IMR-90 (cell line): Measurements from ENCODE around the gene ACSM6. TPM values are rescaled to one million over a fixed set of nuclear protein-coding genes. Genes with fewer than 3 reads are reported as not detected.

Experiments
- ATAC-seq: fragments of 200-7000 bp; cut with Tn5 transposase; 2 replicates; pipeline ENCODE4 v1.9.1; 2020; ENCODE audit warnings: low read depth, mild to moderate bottlenecking, moderate library complexity
- BruUV-seq: library from RNA; stranded (reverse); fragments of 400-500 nt; replicated peaks from 2 replicates; lab custom pipeline; 2021; lab: Mats Ljungman, UMichigan
- CTCF ChIA-PET: fragments of 300-600 bp; formaldehyde crosslinking; extraction: SDS; loops from one replicate; lab custom pipeline; 2021; ENCODE audit warnings: antibody characterized with exemption; lab: Yijun Ruan, JAX
- POLR2A ChIA-PET: fragments of 300-600 bp; sonication (Branson Sonifier 250); formaldehyde crosslinking; loops from one replicate; lab custom pipeline; 2022; ENCODE audit warnings: antibody characterized with exemption; ENCODE audit not compliant: unreplicated experiment; lab: Charles Lee
- DNase-seq: peaks from one replicate; pipeline ENCODE4 v3.0.0; 2013
- H2AFZ ChIP-seq: replicated peaks from 2 replicates; pipeline ENCODE3; 2013; ENCODE audit warnings: low read length, mild to moderate bottlenecking; ENCODE audit not compliant: poor library complexity
- H2AK5ac ChIP-seq: 2 replicates; pipeline ENCODE4 v1.6.1; 2013; ENCODE audit warnings: low read depth, low read length, inconsistent platforms
- H2AK9ac ChIP-seq: replicated peaks from 2 replicates; pipeline ENCODE3; 2013; ENCODE audit warnings: mild to moderate bottlenecking, low read depth, low read length, moderate library complexity; ENCODE audit not compliant: poor library complexity
- H2BK120ac ChIP-seq: 2 replicates; pipeline ENCODE4 v1.6.1; 2013; ENCODE audit warnings: low read depth, low read length, inconsistent platforms
- H2BK15ac ChIP-seq: 3 replicates; pipeline ENCODE4 v1.6.1; 2013; ENCODE audit warnings: low read depth, low read length, inconsistent platforms
- H2BK20ac ChIP-seq: 2 replicates; pipeline ENCODE4 v1.6.1; 2013; ENCODE audit warnings: low read depth, mild to moderate bottlenecking, inconsistent platforms, low read length, moderate library complexity
- H2BK5ac ChIP-seq: 2 replicates; pipeline ENCODE4 v1.6.1; 2013; ENCODE audit warnings: mild to moderate bottlenecking, low read depth, low read length, inconsistent platforms; ENCODE audit not compliant: poor library complexity, severe bottlenecking
- H3K14ac ChIP-seq: replicated peaks from 2 replicates; pipeline ENCODE4 v1.6.1; 2013; ENCODE audit warnings: low read depth, low read length, inconsistent platforms
- H3K18ac ChIP-seq: 2 replicates; pipeline ENCODE4 v1.6.1; 2013; ENCODE audit warnings: low read depth, low read length, control low read depth
- H3K23ac ChIP-seq: 2 replicates; pipeline ENCODE4 v1.6.1; 2013; ENCODE audit warnings: low read depth, low read length, inconsistent platforms
- H3K27ac ChIP-seq: 2 replicates; pipeline ENCODE4 v1.5.1; 2013; ENCODE audit warnings: mild to moderate bottlenecking, control low read depth, low read length; ENCODE audit not compliant: insufficient read depth
- H3K27me3 ChIP-seq: 2 replicates; pipeline ENCODE4 v1.6.1; 2013; ENCODE audit warnings: low read length; ENCODE audit not compliant: control insufficient read depth, insufficient read depth
- H3K36me3 ChIP-seq: 2 replicates; pipeline ENCODE4 v1.6.1; 2013; ENCODE audit warnings: low read length, mixed read lengths; ENCODE audit not compliant: control insufficient read depth, insufficient read depth
- H3K4ac ChIP-seq: 2 replicates; pipeline ENCODE4 v1.6.1; 2013; ENCODE audit warnings: low read depth, low read length, inconsistent platforms
- H3K4me1 ChIP-seq: 2 replicates; pipeline ENCODE4 v1.6.1; 2013; ENCODE audit warnings: low read length, mixed read lengths; ENCODE audit not compliant: control insufficient read depth, insufficient read depth
- H3K4me2 ChIP-seq: 2 replicates; pipeline ENCODE4 v1.6.1; 2013; ENCODE audit warnings: low read depth, mild to moderate bottlenecking, control low read depth, low read length, moderate library complexity
- H3K4me3 ChIP-seq: 2 replicates; pipeline ENCODE4 v1.5.1; 2013; ENCODE audit warnings: low read depth, mild to moderate bottlenecking, control low read depth, low read length, moderate library complexity; ENCODE audit not compliant: insufficient read depth
- H3K56ac ChIP-seq: 2 replicates; pipeline ENCODE4 v1.6.1; 2013; ENCODE audit warnings: low read length, inconsistent platforms; ENCODE audit not compliant: insufficient read depth; ENCODE audit errors: extremely low read depth
- H3K79me1 ChIP-seq, 2 experiments: 2 replicates each; pipeline ENCODE4 v1.6.1; 2013; ENCODE audit warnings: low read length in 2 of 2, inconsistent platforms in 1 of 2, low read depth in 1 of 2
- H3K9ac ChIP-seq: 2 replicates; pipeline ENCODE4 v1.6.1; 2013; ENCODE audit warnings: low read depth, low read length, control low read depth
- H3K9me1 ChIP-seq: 2 replicates; pipeline ENCODE4 v1.6.1; 2013; ENCODE audit warnings: low read length, inconsistent platforms; ENCODE audit not compliant: insufficient read depth
- H3K9me3 ChIP-seq: 2 replicates; pipeline ENCODE4 v1.6.1; 2013; ENCODE audit warnings: low read length; ENCODE audit not compliant: control insufficient read depth, insufficient read depth
- H4K20me1 ChIP-seq: 2 replicates; pipeline ENCODE4 v1.6.1; 2013; ENCODE audit warnings: low read length, inconsistent platforms; ENCODE audit not compliant: insufficient read depth
- H4K5ac ChIP-seq: 2 replicates; pipeline ENCODE4 v1.6.1; 2013; ENCODE audit warnings: mild to moderate bottlenecking, low read depth, low read length, control low read depth
- H4K8ac ChIP-seq, 2 experiments: 2 replicates each; pipeline ENCODE4 v1.6.1; 2013; ENCODE audit warnings: low read depth in 2 of 2, low read length in 2 of 2, control low read depth in 1 of 2, inconsistent platforms in 1 of 2
- H4K91ac ChIP-seq: 2 replicates; pipeline ENCODE4 v1.6.1; 2013; ENCODE audit warnings: low read depth, low read length, inconsistent platforms; ENCODE audit not compliant: insufficient read depth
- CEBPB ChIP-seq: IDR thresholded peaks from 2 replicates; pipeline ENCODE4 v1.6.1; 2012; ENCODE audit warnings: low read depth, low read length, improper control_type of control experiment
- CHD1 ChIP-seq: IDR thresholded peaks from 2 replicates; pipeline ENCODE4 v1.6.1; 2012; ENCODE audit warnings: low read depth, low read length, improper control_type of control experiment
- FOS ChIP-seq: fragments of 150-350 bp; IDR thresholded peaks from 2 replicates; pipeline ENCODE4 v1.6.1; 2016; ENCODE audit warnings: low read depth, low read length
- MAFK ChIP-seq: IDR thresholded peaks from 2 replicates; pipeline ENCODE4 v1.6.1; 2012; ENCODE audit warnings: low read depth, low read length, improper control_type of control experiment
- MAZ ChIP-seq: IDR thresholded peaks from 2 replicates; pipeline ENCODE4 v1.6.1; 2012; ENCODE audit warnings: low read depth, mild to moderate bottlenecking, low read length, improper control_type of control experiment, moderate library complexity, borderline replicate concordance
- MXI1 ChIP-seq: IDR thresholded peaks from 2 replicates; pipeline ENCODE4 v1.6.1; 2012; ENCODE audit warnings: low read depth, mild to moderate bottlenecking, low read length, moderate library complexity, borderline replicate concordance
- NFE2L2 ChIP-seq: fragments of 150-350 bp; IDR thresholded peaks from 2 replicates; pipeline ENCODE4 v1.6.1; 2016; ENCODE audit warnings: low read depth, mild to moderate bottlenecking, low read length
- RAD21 ChIP-seq: IDR thresholded peaks from 2 replicates; pipeline ENCODE4 v1.6.1; 2012; ENCODE audit warnings: low read length, improper control_type of control experiment
- RCOR1 ChIP-seq: IDR thresholded peaks from 2 replicates; pipeline ENCODE4 v1.6.1; 2012; ENCODE audit warnings: mild to moderate bottlenecking, low read length, improper control_type of control experiment; ENCODE audit not compliant: insufficient replicate concordance
- RFX5 ChIP-seq: IDR thresholded peaks from 2 replicates; pipeline ENCODE4 v1.8.0; 2012; ENCODE audit warnings: low read depth, mild to moderate bottlenecking, low read length, moderate library complexity
- SMC3 ChIP-seq: fragments of 150-350 bp; IDR thresholded peaks from 2 replicates; pipeline ENCODE4 v1.6.1; 2016; ENCODE audit warnings: low read depth, mild to moderate bottlenecking, antibody characterized with exemption, low read length, moderate library complexity
- USF2 ChIP-seq: fragments of 150-350 bp; IDR thresholded peaks from 2 replicates; pipeline ENCODE4 v1.6.1; 2017; ENCODE audit warnings: mild to moderate bottlenecking, antibody characterized with exemption, low read length, low read depth
- WGBS, 2 experiments: methylation state at CpG; one replicate each; pipeline versions ENCODE4 v1.1.5 to v1.1.7; 2013; ENCODE audit warnings: missing lambda C conversion rate in 2 of 2; ENCODE audit not compliant: insufficient read length in 1 of 2; ENCODE audit errors: extremely low coverage in 2 of 2; 5-methylcytosine and 5-hydroxymethylcytosine counted together
- dilution Hi-C: fragments of 300-500 bp; cut with HindIII; formaldehyde crosslinking; loops from one replicate; pipeline ENCODE4 v1.14.3; 2018; ENCODE audit warnings: low sequenced_read_pairs; ENCODE audit not compliant: unreplicated experiment
- in situ Hi-C: fragments of 300-500 bp; cut with MboI; formaldehyde crosslinking; loops from 3 replicates; pipeline ENCODE4 v1.14.3; 2019; ENCODE audit warnings: low sequenced_read_pairs, inconsistent platforms, mixed read lengths
- intact Hi-C: fragments of 100-400 bp; cut with micrococcal nuclease; formaldehyde crosslinking; loops from 2 replicates; pipeline ENCODE4 v1.10.0; 2022
- polyA plus RNA-seq, 3 experiments: library from polyadenylated mRNA; depleted of rRNA; stranded (reverse); fragments of >200 nt; gene quantifications; 2 replicates each; pipeline ENCODE4 v1.2.3, GENCODE V29; 2012; ENCODE audit warnings: low replicate concordance in 1 of 3
- total RNA-seq: library from RNA; depleted of rRNA; stranded (reverse); fragments of >200 nt; gene quantifications from 2 replicates; pipeline ENCODE4 v1.2.3, GENCODE V29; 2012
- TF ChIP-seq, protein P1 (sequence below): conservative IDR thresholded peaks from 2 replicates; pipeline ENCODE4 v1.5.1; 2012; ENCODE audit warnings: mild to moderate bottlenecking, low read depth, low read length, improper control_type of control experiment
- TF ChIP-seq, protein P2 (sequence below): fragments of 150-350 bp; IDR thresholded peaks from 2 replicates; pipeline ENCODE4 v1.6.1; 2016; ENCODE audit warnings: low read depth, mild to moderate bottlenecking, low read length, moderate library complexity, borderline replicate concordance

Gene ACSM6
- total and polyA plus RNA-seq, 2 of the 4 experiments (the other 2 are of a cell fraction) = not detected

GRCh38 chr10:95169522-95169921, 24.5 kb upstream of the ACSM6 start:
- dilution Hi-C loops (no loop called here), in situ Hi-C loops (no loop called here), intact Hi-C loops (no loop called here)
- H2AFZ ChIP-seq = no peak overlapping the region
- no peak overlapping the region for H2BK15ac ChIP-seq
- H3K14ac ChIP-seq = no peak overlapping the region
- H3K27ac ChIP-seq = no peak overlapping the region
- no peak overlapping the region for H4K8ac ChIP-seq
- H3K9me3 ChIP-seq = no peaks in the 10 kb centered on the region
- DNase-seq (no peak), ATAC-seq (no peak)
- no peak overlapping the region for H3K9ac ChIP-seq
- no TSS peak for BruUV-seq
- H3K18ac ChIP-seq = no peak overlapping the region
- H3K27me3 ChIP-seq = no peaks in the 10 kb centered on the region
- no peak overlapping the region for H3K23ac ChIP-seq
- no peak overlapping the region for H3K56ac ChIP-seq
- no CpG with 5 or more reads among the region's 1 CpG for WGBS, 2 experiments
- POLR2A ChIA-PET = interaction anchor here (0.5 kb wide), 1 partner anchor 124 kb away, joined by 5 read pairs; no protein-coding TSS in a partner anchor
- TF ChIP-seq CHD1 (no peak), MAZ (no peak), RCOR1 (no peak), NFE2L2 (no peak), RFX5 (no peak), MAFK (no peak), USF2 (no peak), CEBPB (no peak), RAD21 (no peak), MXI1 (no peak), SMC3 (no peak), FOS (no peak)
- TF ChIP-seq, protein P1, sequence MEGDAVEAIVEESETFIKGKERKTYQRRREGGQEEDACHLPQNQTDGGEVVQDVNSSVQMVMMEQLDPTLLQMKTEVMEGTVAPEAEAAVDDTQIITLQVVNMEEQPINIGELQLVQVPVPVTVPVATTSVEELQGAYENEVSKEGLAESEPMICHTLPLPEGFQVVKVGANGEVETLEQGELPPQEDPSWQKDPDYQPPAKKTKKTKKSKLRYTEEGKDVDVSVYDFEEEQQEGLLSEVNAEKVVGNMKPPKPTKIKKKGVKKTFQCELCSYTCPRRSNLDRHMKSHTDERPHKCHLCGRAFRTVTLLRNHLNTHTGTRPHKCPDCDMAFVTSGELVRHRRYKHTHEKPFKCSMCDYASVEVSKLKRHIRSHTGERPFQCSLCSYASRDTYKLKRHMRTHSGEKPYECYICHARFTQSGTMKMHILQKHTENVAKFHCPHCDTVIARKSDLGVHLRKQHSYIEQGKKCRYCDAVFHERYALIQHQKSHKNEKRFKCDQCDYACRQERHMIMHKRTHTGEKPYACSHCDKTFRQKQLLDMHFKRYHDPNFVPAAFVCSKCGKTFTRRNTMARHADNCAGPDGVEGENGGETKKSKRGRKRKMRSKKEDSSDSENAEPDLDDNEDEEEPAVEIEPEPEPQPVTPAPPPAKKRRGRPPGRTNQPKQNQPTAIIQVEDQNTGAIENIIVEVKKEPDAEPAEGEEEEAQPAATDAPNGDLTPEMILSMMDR = no peak
- TF ChIP-seq, protein P2, sequence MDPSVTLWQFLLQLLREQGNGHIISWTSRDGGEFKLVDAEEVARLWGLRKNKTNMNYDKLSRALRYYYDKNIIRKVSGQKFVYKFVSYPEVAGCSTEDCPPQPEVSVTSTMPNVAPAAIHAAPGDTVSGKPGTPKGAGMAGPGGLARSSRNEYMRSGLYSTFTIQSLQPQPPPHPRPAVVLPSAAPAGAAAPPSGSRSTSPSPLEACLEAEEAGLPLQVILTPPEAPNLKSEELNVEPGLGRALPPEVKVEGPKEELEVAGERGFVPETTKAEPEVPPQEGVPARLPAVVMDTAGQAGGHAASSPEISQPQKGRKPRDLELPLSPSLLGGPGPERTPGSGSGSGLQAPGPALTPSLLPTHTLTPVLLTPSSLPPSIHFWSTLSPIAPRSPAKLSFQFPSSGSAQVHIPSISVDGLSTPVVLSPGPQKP = no peak
- CTCF ChIA-PET = no interaction called here
- H2AK9ac ChIP-seq = no peak overlapping the region
- no peaks in the 10 kb centered on the region for H4K20me1 ChIP-seq
- H3K4me2 ChIP-seq = no peak overlapping the region
- H2BK120ac ChIP-seq = no peak overlapping the region
- no peak overlapping the region for H3K4ac ChIP-seq
- no peak overlapping the region for H3K4me3 ChIP-seq
- no peaks in the 10 kb centered on the region for H3K79me1 ChIP-seq
- H2BK20ac ChIP-seq = no peak overlapping the region
- no peaks in the 10 kb centered on the region for H3K9me1 ChIP-seq
- H2AK5ac ChIP-seq = no peak overlapping the region
- no peaks in the 10 kb centered on the region for H3K4me1 ChIP-seq
- H4K5ac ChIP-seq = no peak overlapping the region
- H3K36me3 ChIP-seq = no peaks in the 10 kb centered on the region
- H4K91ac ChIP-seq = no peak overlapping the region
- H2BK5ac ChIP-seq = no peak overlapping the region
